Retinal pigment epithelial cell (primary cell): ENCODE measurements around the gene SPTBN2.

Experiments
- DNase-seq: peaks from one replicate; pipeline ENCODE4 v3.0.0-alpha.2; 2010; ENCODE audit warnings: low read depth
- H3K4me3 ChIP-seq: 2 replicates; pipeline ENCODE4 v1.5.1; 2011; ENCODE audit warnings: mild to moderate bottlenecking, low read length, control low read depth, moderate library complexity
- CTCF ChIP-seq: conservative IDR thresholded peaks from 2 replicates; pipeline ENCODE4 v1.5.1; 2011; ENCODE audit warnings: low read depth, low read length, control low read depth, inconsistent platforms

SPTBN2 gene

GRCh38 chr11:66708701-66709100 is 20.3 kb downstream of the SPTBN2 start:
- DNase-seq: no peak
- TF ChIP-seq CTCF: no peak
- H3K4me3 ChIP-seq: no peak overlapping the region

GRCh38 chr11:66708094-66708493 is 20.9 kb downstream of the SPTBN2 start:
- TF ChIP-seq CTCF: no peak
- DNase-seq: no peak
- no peak overlapping the region for H3K4me3 ChIP-seq

GRCh38 chr11:66707486-66707885 is 21.5 kb downstream of the SPTBN2 start:
- no peak for TF ChIP-seq CTCF
- H3K4me3 ChIP-seq: no peak overlapping the region
- no peak for DNase-seq

- TF ChIP-seq CTCF: no peak
- no peak overlapping the region for H3K4me3 ChIP-seq
- DNase-seq: no peak
Observed at GRCh38 chr11:66706989-66707388, 22.0 kb downstream of the SPTBN2 start.

GRCh38 chr11:66705587-66706335 is 23.3 kb downstream of the SPTBN2 start:
- DNase-seq: no peak

GRCh38 chr11:66704659-66705360 is 24.2 kb downstream of the SPTBN2 start:
- TF ChIP-seq CTCF: no peak
- H3K4me3 ChIP-seq: no peak overlapping the region
- no peak for DNase-seq

More at GRCh38 chr11:66705587-66706335, 23.3 kb downstream of the SPTBN2 start:
- H3K4me3 ChIP-seq: no peak overlapping the region
- TF ChIP-seq CTCF: no peak
